HG02678 (cell line): ENCODE measurements around the gene USP32.

Experiments used
- ATAC-seq: cut with Tn5 transposase; IDR thresholded peaks from one replicate; pipeline ENCODE4 v1.9.1; 2021; ENCODE audit warnings: mild to moderate bottlenecking, moderate library complexity; ENCODE audit not compliant: unreplicated experiment

Gene USP32

GRCh38 chr17:60303406-60304099 is 88.4 kb downstream of the USP32 start:
- ATAC-seq: no peak

- ATAC-seq: no peak
Observed at GRCh38 chr17:60301649-60302048, 90.3 kb downstream of the USP32 start.

- ATAC-seq: no peak
Observed at GRCh38 chr17:60300949-60301348, 91.0 kb downstream of the USP32 start.

GRCh38 chr17:60300011-60300410 is 91.9 kb downstream of the USP32 start:
- ATAC-seq: no peak

- ATAC-seq: no peak
Observed at GRCh38 chr17:60297760-60298401, 94.1 kb downstream of the USP32 start.

- no peak for ATAC-seq
Observed at GRCh38 chr17:60296177-60296576, 95.8 kb downstream of the USP32 start.

- no peak for ATAC-seq
Observed at GRCh38 chr17:60293580-60294335, 98.2 kb downstream of the USP32 start.

- no peak for ATAC-seq
Observed at GRCh38 chr17:60292697-60293096, 99.2 kb downstream of the USP32 start.

GRCh38 chr17:60284709-60285108 is 107.2 kb downstream of the USP32 start:
- no peak for ATAC-seq

- ATAC-seq: no peak
Observed at GRCh38 chr17:60283816-60284215, 108.1 kb downstream of the USP32 start.

GRCh38 chr17:60280673-60281072 is 111.3 kb downstream of the USP32 start:
- no peak for ATAC-seq

GRCh38 chr17:60278237-60278636 is 113.7 kb downstream of the USP32 start:
- no peak for ATAC-seq

GRCh38 chr17:60277258-60277657 is 114.7 kb downstream of the USP32 start:
- no peak for ATAC-seq

GRCh38 chr17:60269417-60269816 is 122.5 kb downstream of the USP32 start:
- no peak for ATAC-seq

GRCh38 chr17:60260540-60260939 is 131.4 kb downstream of the USP32 start:
- no peak for ATAC-seq

GRCh38 chr17:60258313-60258712 is 133.6 kb downstream of the USP32 start:
- ATAC-seq: no peak

GRCh38 chr17:60256174-60256573 is 135.8 kb downstream of the USP32 start:
- no peak for ATAC-seq

GRCh38 chr17:60253048-60253447 is 138.9 kb downstream of the USP32 start:
- ATAC-seq: no peak

GRCh38 chr17:60252459-60252858 is 139.5 kb downstream of the USP32 start:
- no peak for ATAC-seq

- ATAC-seq: no peak
Observed at GRCh38 chr17:60249290-60249826, 142.6 kb downstream of the USP32 start.

GRCh38 chr17:60248618-60249289 is 143.2 kb downstream of the USP32 start:
- no peak for ATAC-seq
